ENCODE data around the gene SYT10.
"Not testable (repeated sequence)": the region's sequence is repeated elsewhere in the genome, so short reads cannot be mapped to it uniquely, and the experiment has no call there.

Gene SYT10

GRCh38 chr12:33349791-33350190 is 89.8 kb downstream of the SYT10 start:
- no peak for DNase-seq (ENCODE audit: low read depth)

- DNase-seq (ENCODE audit: low read depth): not testable (repeated sequence)
Measured at GRCh38 chr12:33331961-33332398, 107.6 kb downstream of the SYT10 start.

- no peak for DNase-seq (ENCODE audit: low read depth)
Measured at GRCh38 chr12:33330940-33331339, 108.7 kb downstream of the SYT10 start.

Measured in fibroblast of the conjunctiva (primary cell).